Testis (tissue), 3 donors: Measurements from ENCODE around the gene CAPN7. TPM values are rescaled to one million over a fixed set of nuclear protein-coding genes. Genes with fewer than 3 reads are reported as not detected.
"Not testable (repeated sequence)": the region's sequence is repeated elsewhere in the genome, so short reads cannot be mapped to it uniquely, and the experiment has no call there.

Experiments used
- DNase-seq: peaks from one replicate; pipeline ENCODE4 v3.0.0-alpha.2; 2019
- H3K27ac ChIP-seq, 2 donors: fragments of 200-600 bp; sonication (generic); one replicate each; pipeline ENCODE4 v1.5.1; 2019
- H3K27me3 ChIP-seq: fragments of 200-600 bp; sonication (generic); one replicate; pipeline ENCODE4 v1.5.1; 2019
- H3K36me3 ChIP-seq: fragments of 200-600 bp; sonication (generic); one replicate; pipeline ENCODE4 v1.5.1; 2017; ENCODE audit warnings: low read depth; ENCODE audit errors: missing control alignments
- H3K4me1 ChIP-seq: fragments of 200-600 bp; sonication (generic); one replicate; pipeline ENCODE4 v1.5.1; 2019
- H3K4me3 ChIP-seq, 2 donors: fragments of 200-600 bp; sonication (generic); one replicate each; pipeline ENCODE4 v1.5.1; 2017 to 2019
- H3K9me3 ChIP-seq: fragments of 200-600 bp; sonication (generic); one replicate; pipeline ENCODE4 v1.5.1; 2017
- POLR2A ChIP-seq: fragments of 450-650 bp; IDR thresholded peaks from one replicate; pipeline ENCODE4 v1.6.1; 2017; ENCODE audit warnings: antibody characterized with exemption, mild to moderate bottlenecking, moderate library complexity
- WGBS, 2 donors: methylation state at CpG; one replicate each; pipeline ENCODE4 v1.1.5; 2018; 5-methylcytosine and 5-hydroxymethylcytosine counted together
- intact Hi-C: fragments of 100-400 bp; cut with DNase I; formaldehyde crosslinking; loops from one replicate; pipeline ENCODE4 v1.15.1; 2023; ENCODE audit warnings: low total_unique reads
- polyA plus RNA-seq: library from polyadenylated mRNA; stranded (reverse); fragments of 350-450 nt; fragmentation: Illumina TruSeq; extraction: RNeasy Lipid Tissue Mini Kit (QIAGEN cat#74804); gene quantifications from one replicate; pipeline ENCODE4 v1.2.3, GENCODE V29; 2014; ENCODE audit warnings: low read depth, low replicate concordance; ENCODE audit not compliant: insufficient read depth
- total RNA-seq, 2 donors: library from RNA; depleted of rRNA; stranded (reverse); fragments of >200 nt; gene quantifications; one replicate each; pipeline ENCODE4 v1.2.3, GENCODE V29; 2016
- TF ChIP-seq, protein P1 (sequence below), 3 experiments: fragments of 450-650 bp in 2 of 3; fragments of 200-600 bp in 1 of 3; sonication (generic) in 1 of 3; IDR thresholded peaks; one replicate each; pipeline ENCODE4 v1.5.1; 2016 to 2019; ENCODE audit warnings: antibody characterized with exemption in 3 of 3, mild to moderate bottlenecking in 2 of 3, moderate library complexity in 1 of 3

CAPN7 gene
- total and polyA plus RNA-seq, 3 donors from 2014 or later = 31.0 to 94.7 (median 79.3) TPM

DNA sequence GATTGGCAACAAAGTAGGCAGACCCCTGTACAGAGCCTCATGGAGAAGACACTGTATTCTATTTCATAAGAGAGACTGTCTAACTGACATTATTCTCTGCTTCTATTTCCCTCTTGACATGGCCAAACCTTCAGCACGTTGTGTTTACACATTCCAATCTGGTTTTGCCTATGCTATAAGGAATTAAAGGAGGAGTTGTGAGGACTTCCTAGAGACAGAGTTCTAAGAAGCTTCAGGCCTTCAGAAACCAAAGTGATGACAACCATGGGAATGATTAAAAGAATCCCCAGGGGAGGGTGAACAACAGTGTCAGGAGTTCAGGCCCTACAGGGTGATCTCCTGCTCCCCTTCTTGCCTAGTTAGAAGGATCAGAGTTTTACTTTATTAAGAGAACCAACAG, 44.9 kb upstream of the CAPN7 start:
- Histone ChIP-seq H3K4me1 (no peaks in the 10 kb centered on the region), H3K27ac (no peak overlapping the region), H3K36me3 (no peaks in the 10 kb centered on the region), H3K9me3 (no peaks in the 10 kb centered on the region), H3K4me3 (no peak overlapping the region), H3K27me3 (no peaks in the 10 kb centered on the region)
- DNase-seq = no peak
- TF ChIP-seq POLR2A = no peak
- TF ChIP-seq, protein P1, sequence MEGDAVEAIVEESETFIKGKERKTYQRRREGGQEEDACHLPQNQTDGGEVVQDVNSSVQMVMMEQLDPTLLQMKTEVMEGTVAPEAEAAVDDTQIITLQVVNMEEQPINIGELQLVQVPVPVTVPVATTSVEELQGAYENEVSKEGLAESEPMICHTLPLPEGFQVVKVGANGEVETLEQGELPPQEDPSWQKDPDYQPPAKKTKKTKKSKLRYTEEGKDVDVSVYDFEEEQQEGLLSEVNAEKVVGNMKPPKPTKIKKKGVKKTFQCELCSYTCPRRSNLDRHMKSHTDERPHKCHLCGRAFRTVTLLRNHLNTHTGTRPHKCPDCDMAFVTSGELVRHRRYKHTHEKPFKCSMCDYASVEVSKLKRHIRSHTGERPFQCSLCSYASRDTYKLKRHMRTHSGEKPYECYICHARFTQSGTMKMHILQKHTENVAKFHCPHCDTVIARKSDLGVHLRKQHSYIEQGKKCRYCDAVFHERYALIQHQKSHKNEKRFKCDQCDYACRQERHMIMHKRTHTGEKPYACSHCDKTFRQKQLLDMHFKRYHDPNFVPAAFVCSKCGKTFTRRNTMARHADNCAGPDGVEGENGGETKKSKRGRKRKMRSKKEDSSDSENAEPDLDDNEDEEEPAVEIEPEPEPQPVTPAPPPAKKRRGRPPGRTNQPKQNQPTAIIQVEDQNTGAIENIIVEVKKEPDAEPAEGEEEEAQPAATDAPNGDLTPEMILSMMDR (IDR thresholded peaks at IDR 0.05) = no peak
- intact Hi-C loops = no loop called here
- 74 to 79% methylated on average over 1 of the region's 1 CpG for whole genome bisulfite sequencing, 2 donors

DNA sequence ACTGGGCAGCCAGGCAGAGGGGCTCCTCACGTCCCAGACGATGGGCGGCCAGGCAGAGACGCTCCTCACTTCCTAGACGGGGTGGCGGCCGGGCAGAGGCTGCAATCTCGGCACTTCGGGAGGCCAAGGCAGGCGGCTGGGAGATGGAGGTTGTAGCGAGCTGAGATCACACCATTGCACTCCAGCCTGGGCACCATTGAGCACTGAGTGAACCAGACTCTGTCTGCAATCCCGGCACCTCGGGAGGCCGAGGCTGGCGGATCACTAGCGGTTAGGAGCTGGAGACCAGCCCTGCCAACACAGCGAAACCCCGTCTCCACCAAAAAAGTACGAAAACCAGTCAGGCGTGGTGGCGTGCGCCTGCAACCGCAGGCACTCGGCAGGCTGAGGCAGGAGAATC, 42.4 kb upstream of the CAPN7 start:
- H3K4me1 ChIP-seq, H3K36me3 ChIP-seq, H3K27me3 ChIP-seq, DNase-seq, intact Hi-C loops, H3K27ac ChIP-seq, H3K4me3 ChIP-seq, H3K9me3 ChIP-seq: not testable (repeated sequence)
- WGBS, 2 donors = 51% methylated on average over 13 of the region's 24 CpGs; no CpG with 5 or more reads in 1 of the 2 donors

GRCh38 chr3:15164340-15164739, 41.7 kb upstream of the CAPN7 start:
- intact Hi-C loops = no loop called here
- no peak for TF ChIP-seq POLR2A
- TF ChIP-seq, protein P1 (IDR thresholded peaks at IDR 0.05) = no peak
- Histone ChIP-seq H3K27ac (no peak overlapping the region), H3K9me3 (no peaks in the 10 kb centered on the region), H3K4me1 (no peaks in the 10 kb centered on the region), H3K4me3 (no peak overlapping the region), H3K36me3 (no peaks in the 10 kb centered on the region), H3K27me3 (no peaks in the 10 kb centered on the region)
- 79 to 90% methylated on average over 1 of the region's 1 CpG for whole genome bisulfite sequencing, 2 donors
- DNase-seq = no peak

- H3K4me1 ChIP-seq = no peaks in the 10 kb centered on the region
- H3K27ac ChIP-seq = no peak overlapping the region
- H3K9me3 ChIP-seq = no peaks in the 10 kb centered on the region
- H3K36me3 ChIP-seq = no peaks in the 10 kb centered on the region
- no peaks in the 10 kb centered on the region for H3K27me3 ChIP-seq
- no peak for DNase-seq
- WGBS, 2 donors = 89 to 90% methylated on average over 6 of the region's 6 CpGs
- TF ChIP-seq, protein P1 (IDR thresholded peaks at IDR 0.05) = no peak
- intact Hi-C loops = no loop called here
- no peak overlapping the region for H3K4me3 ChIP-seq
Measured at GRCh38 chr3:15165061-15165460, 41.0 kb upstream of the CAPN7 start.

GRCh38 chr3:15166391-15166790, 39.7 kb upstream of the CAPN7 start:
- H3K27me3 ChIP-seq, H3K9me3 ChIP-seq, intact Hi-C loops, H3K4me3 ChIP-seq, H3K27ac ChIP-seq, DNase-seq, H3K36me3 ChIP-seq, H3K4me1 ChIP-seq: not testable (repeated sequence)
- WGBS, 2 donors = 92 to 93% methylated on average over 3 of the region's 3 CpGs

- Histone ChIP-seq H3K9me3 (no peaks in the 10 kb centered on the region), H3K27me3 (no peaks in the 10 kb centered on the region), H3K27ac (no peak overlapping the region), H3K4me1 (no peaks in the 10 kb centered on the region), H3K36me3 (no peaks in the 10 kb centered on the region), H3K4me3 (no peak overlapping the region)
- intact Hi-C loops = no loop called here
- WGBS, 2 donors = 43 to 53% methylated on average over 3 of the region's 3 CpGs
- TF ChIP-seq, protein P1 (IDR thresholded peaks at IDR 0.05) = no peak
- no peak for TF ChIP-seq POLR2A
- DNase-seq = no peak
Measured at GRCh38 chr3:15171096-15171495, 35.0 kb upstream of the CAPN7 start.
